A549 treated with RU486 at 1 μM for 4 hours (cell line): ENCODE results near the gene GPR31. TPM values are rescaled to one million over a fixed set of nuclear protein-coding genes. Genes with fewer than 3 reads are reported as not detected.

Source experiments
- total RNA-seq: library from RNA; stranded (reverse); fragments of 200-300 nt; extraction: Qiagen RNA extraction; gene quantifications from 5 replicates; pipeline ENCODE4 v1.2.3, GENCODE V29; 2022; ENCODE audit warnings: low read depth

Gene GPR31, protein sequence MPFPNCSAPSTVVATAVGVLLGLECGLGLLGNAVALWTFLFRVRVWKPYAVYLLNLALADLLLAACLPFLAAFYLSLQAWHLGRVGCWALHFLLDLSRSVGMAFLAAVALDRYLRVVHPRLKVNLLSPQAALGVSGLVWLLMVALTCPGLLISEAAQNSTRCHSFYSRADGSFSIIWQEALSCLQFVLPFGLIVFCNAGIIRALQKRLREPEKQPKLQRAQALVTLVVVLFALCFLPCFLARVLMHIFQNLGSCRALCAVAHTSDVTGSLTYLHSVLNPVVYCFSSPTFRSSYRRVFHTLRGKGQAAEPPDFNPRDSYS
- total RNA-seq, result not detected in 5 replicates

DNA sequence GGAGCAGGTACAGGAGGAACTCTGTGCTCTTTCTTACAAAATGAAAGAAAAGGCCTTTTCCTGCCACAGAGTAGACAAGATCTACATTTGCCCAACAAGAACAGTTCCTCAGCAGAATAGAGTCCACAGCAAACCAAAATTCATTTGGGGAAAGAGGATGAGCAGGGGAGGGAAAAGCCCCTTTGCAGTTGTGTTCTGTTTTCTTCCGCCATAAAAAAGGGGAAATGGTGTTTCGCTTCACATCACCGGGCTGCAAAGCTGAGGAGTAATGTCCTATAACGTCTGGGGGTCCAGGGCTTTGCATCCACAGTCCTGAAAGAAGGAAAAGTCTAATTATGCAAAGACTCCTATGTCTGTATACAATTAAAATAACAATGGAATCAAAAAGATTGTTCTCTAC is at the start of gene GPR31:
TSS of gene GPR31 (minus strand) at position 118 of the 400 bp plus-strand sequence. CDS start 149 bp downstream, outside the sequence.

DNA sequence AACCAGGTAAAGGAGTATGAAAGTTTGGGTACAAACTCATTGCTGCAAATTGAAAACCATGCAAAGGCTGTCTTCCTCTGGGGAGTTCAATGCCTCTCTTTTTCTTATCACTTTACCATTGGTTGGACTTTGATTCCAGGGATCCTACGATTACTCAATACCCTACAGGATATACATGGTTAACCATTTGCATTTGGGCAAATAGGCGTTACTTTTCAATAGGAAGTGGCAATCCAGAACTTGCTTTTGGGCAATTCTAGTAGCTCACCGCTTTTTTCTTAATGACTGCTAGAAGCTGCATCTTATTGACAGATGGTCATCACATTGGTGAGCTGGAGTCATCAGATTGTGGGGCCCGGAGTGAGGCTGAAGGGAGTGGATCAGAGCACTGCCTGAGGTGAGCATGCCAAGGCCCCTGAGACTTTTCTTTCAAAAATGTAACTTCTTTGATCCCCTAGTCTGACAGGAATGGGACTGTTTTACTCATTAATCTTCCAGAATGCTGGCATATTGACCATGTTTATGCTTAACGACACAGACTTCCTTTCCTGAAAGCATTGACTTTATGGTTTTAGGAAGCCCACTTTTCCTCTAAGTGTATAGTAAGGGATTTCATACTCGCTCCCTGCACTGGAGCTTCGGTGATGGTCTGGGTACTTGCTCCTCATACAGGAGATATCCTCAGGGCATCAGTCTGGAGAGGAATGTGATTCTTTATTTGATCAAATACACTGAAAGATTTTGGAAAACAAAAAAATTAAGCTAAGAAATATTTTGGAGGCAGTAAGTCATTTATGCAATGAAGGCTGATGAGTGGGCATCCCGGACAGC is 34.7 kb downstream of the GPR31 start, which contains the start of gene CCR6:
TSS of gene CCR6 (plus strand) at position 270 of the 831 bp plus-strand sequence. CDS start 13,039 bp downstream, outside the sequence.

Other genes starting within 250 kb of the GPR31 start
- 13.4 to 18.1 TPM (median 15.6 TPM) in 5 replicates for gene RNASET2, start 201.4 kb downstream of the GPR31 start, total RNA-seq
- 8.2 to 10.9 TPM (median 9.8 TPM) in 5 replicates for gene CEP43, start 158.6 kb downstream of the GPR31 start, total RNA-seq
- gene CCR6, start 34.9 kb downstream of the GPR31 start, total RNA-seq, result 0.12 TPM in 1 of 5 replicates, not detected in the others
- gene UNC93A, start 133.3 kb upstream of the GPR31 start, total RNA-seq, result not detected in 5 replicates
- gene TTLL2, start 167.1 kb upstream of the GPR31 start, total RNA-seq, result not detected in 5 replicates